ENCODE results near the gene CFAP210. TPM values are rescaled to one million over a fixed set of nuclear protein-coding genes. Genes with fewer than 3 reads are reported as not detected.

CFAP210 gene, protein sequence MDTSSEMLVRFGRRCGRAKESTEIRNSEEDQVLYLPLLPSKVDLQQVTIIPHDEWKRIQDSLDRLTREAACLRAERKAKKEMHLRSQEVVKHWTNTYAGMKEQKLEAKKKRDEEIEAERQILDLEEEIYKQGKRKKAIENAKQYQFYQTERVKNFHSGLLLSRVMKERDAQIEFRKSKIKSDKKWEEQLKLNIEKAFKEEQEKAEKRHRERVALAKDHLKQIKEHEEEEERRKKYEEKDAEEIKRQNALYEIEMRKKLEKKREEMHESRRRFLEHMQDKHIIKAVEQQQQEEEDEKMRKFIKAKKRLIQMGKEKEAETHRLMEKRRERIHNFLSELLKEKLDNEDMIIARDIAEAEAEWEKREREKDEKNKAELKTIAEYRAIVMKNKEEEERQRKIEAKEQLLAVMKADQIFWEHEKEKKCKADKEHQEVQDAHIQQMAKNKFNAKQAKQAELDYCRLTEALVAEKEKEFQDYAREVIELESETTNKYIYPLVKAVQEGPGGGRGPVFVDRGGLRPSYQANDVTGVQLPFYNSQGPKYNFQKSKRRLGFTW
- 0.27 to 0.81 TPM (median 0.46 TPM) in 5 replicates for total RNA-seq (2022; extraction: Qiagen RNA extraction)

GRCh38 chr2:169694113-169694893 is at the start of gene CFAP210, which contains the start of gene PHOSPHO2:
CFAP210 (minus strand) TSS chr2:169694405; CDS start chr2:169694327, 78 bp downstream.
PHOSPHO2 (plus strand) TSS chr2:169694469; CDS start chr2:169700972, 6,503 bp downstream.

Other genes with a start within 250 kb of the CFAP210 start
- gene BBS5, start 214.9 kb downstream of the CFAP210 start, total RNA-seq (2022; extraction: Qiagen RNA extraction): 5.2 to 7.3 TPM (median 5.4 TPM) in 5 replicates
- 0.10 to 0.50 TPM (median 0.20 TPM) in 5 replicates for gene KLHL41, start 184.7 kb downstream of the CFAP210 start, total RNA-seq (2022; extraction: Qiagen RNA extraction)
- gene FASTKD1, start 120.5 kb downstream of the CFAP210 start, total RNA-seq (2022; extraction: Qiagen RNA extraction): 18.3 to 22.6 TPM (median 20.5 TPM) in 5 replicates
- gene PPIG, start 110.1 kb downstream of the CFAP210 start, total RNA-seq (2022; extraction: Qiagen RNA extraction): 32.4 to 47.5 TPM (median 38.7 TPM) in 5 replicates
- gene PHOSPHO2, start 64 bp upstream of the CFAP210 start, total RNA-seq (2022; extraction: Qiagen RNA extraction): 2.0 to 3.6 TPM (median 2.3 TPM) in 5 replicates
- 6.0 to 9.3 TPM (median 7.3 TPM) in 5 replicates for gene KLHL23, start 39.4 kb upstream of the CFAP210 start, total RNA-seq (2022; extraction: Qiagen RNA extraction)
- gene SSB, start 104.5 kb upstream of the CFAP210 start, total RNA-seq (2022; extraction: Qiagen RNA extraction): 129 to 179 TPM (median 137 TPM) in 5 replicates
- gene METTL5, start 130.5 kb upstream of the CFAP210 start, total RNA-seq (2022; extraction: Qiagen RNA extraction): 65.6 to 98.2 TPM (median 69.9 TPM) in 5 replicates
- 8.0 to 9.6 TPM (median 9.1 TPM) in 5 replicates for gene UBR3, start 133.0 kb upstream of the CFAP210 start, total RNA-seq (2022; extraction: Qiagen RNA extraction)